ENCODE measurements around the gene GP1BA. TPM values are rescaled to one million over a fixed set of nuclear protein-coding genes. Genes with fewer than 3 reads are reported as not detected.

GP1BA gene
- total RNA-seq, 1 donor from 2014 or later, result not detected

GRCh38 chr17:4955091-4955490, 23.0 kb downstream of the GP1BA start:
- no peaks in the 10 kb centered on the region for H3K27me3 ChIP-seq (ENCODE audit: control insufficient read depth, insufficient read depth, low read length)
- DNase-seq (ENCODE audit: low read depth), result no peak
- no peak overlapping the region for H3K4me3 ChIP-seq (ENCODE audit: low read depth, low read length)
- TF ChIP-seq, protein P1, sequence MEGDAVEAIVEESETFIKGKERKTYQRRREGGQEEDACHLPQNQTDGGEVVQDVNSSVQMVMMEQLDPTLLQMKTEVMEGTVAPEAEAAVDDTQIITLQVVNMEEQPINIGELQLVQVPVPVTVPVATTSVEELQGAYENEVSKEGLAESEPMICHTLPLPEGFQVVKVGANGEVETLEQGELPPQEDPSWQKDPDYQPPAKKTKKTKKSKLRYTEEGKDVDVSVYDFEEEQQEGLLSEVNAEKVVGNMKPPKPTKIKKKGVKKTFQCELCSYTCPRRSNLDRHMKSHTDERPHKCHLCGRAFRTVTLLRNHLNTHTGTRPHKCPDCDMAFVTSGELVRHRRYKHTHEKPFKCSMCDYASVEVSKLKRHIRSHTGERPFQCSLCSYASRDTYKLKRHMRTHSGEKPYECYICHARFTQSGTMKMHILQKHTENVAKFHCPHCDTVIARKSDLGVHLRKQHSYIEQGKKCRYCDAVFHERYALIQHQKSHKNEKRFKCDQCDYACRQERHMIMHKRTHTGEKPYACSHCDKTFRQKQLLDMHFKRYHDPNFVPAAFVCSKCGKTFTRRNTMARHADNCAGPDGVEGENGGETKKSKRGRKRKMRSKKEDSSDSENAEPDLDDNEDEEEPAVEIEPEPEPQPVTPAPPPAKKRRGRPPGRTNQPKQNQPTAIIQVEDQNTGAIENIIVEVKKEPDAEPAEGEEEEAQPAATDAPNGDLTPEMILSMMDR (IDR thresholded peaks at IDR 0.05; ENCODE audit: insufficient read depth, low read length, poor library complexity, severe bottlenecking), result no peak
- H3K36me3 ChIP-seq (ENCODE audit: control insufficient read depth, insufficient read depth, low read length), result peaks cover 1% of the 10 kb centered on the region

DNA sequence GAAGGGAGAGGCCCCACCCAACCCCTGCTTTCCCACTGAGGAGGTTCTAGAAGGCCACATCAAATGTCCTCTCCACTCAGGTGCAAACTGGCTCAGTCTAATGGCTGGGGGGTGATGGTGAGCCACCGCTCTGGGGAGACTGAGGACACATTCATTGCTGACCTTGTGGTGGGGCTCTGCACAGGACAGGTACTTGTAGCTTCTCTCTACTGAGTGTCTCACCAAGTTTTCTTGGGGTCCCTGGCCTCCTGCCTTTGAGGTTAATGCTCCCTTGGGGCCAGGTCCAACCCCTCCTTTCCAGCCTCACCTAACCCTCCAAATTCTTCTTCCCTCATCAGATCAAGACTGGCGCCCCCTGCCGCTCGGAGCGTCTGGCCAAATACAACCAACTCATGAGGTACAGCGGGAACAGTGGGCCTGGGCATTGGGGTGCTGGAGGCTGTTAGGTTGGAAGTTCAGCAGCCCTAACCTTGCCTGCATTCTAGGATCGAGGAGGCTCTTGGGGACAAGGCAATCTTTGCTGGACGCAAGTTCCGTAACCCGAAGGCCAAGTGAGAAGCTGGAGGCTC, 24.5 kb downstream of the GP1BA start:
- TF ChIP-seq, protein P1 (IDR thresholded peaks at IDR 0.05; ENCODE audit: insufficient read depth, low read length, poor library complexity, severe bottlenecking), result no peak
- Histone ChIP-seq H3K27me3 (ENCODE audit: control insufficient read depth, insufficient read depth, low read length) (no peaks in the 10 kb centered on the region), H3K36me3 (ENCODE audit: control insufficient read depth, insufficient read depth, low read length) (peaks cover 1% of the 10 kb centered on the region), H3K4me3 (ENCODE audit: low read depth, low read length) (no peak overlapping the region)
- DNase-seq (ENCODE audit: low read depth), result no peak

DNA sequence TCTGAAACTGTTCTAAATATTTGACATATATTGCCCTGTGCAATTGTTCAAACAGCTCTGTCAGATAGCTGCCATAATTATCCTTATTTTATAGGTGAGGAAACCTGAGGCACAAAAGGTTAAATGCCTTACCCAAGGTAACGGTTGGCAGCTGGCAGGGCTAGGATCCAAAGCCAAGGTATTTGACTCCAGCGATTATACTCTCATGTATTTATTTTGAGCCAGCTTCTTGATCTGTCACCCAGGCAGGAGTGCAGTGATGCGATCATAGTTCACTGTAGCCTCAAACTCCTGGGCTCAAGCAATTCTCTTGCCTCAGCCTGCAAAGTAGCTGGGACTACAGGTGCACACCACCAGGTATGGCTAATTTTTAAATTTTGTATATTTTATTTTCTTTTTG, 26.0 kb downstream of the GP1BA start:
- H3K4me3 ChIP-seq (ENCODE audit: low read depth, low read length), result no peak overlapping the region
- TF ChIP-seq, protein P1 (IDR thresholded peaks at IDR 0.05; ENCODE audit: insufficient read depth, low read length, poor library complexity, severe bottlenecking), result no peak
- no peak for DNase-seq (ENCODE audit: low read depth)
- H3K36me3 ChIP-seq (ENCODE audit: control insufficient read depth, insufficient read depth, low read length), result peaks cover 1% of the 10 kb centered on the region
- no peaks in the 10 kb centered on the region for H3K27me3 ChIP-seq (ENCODE audit: control insufficient read depth, insufficient read depth, low read length)

DNA sequence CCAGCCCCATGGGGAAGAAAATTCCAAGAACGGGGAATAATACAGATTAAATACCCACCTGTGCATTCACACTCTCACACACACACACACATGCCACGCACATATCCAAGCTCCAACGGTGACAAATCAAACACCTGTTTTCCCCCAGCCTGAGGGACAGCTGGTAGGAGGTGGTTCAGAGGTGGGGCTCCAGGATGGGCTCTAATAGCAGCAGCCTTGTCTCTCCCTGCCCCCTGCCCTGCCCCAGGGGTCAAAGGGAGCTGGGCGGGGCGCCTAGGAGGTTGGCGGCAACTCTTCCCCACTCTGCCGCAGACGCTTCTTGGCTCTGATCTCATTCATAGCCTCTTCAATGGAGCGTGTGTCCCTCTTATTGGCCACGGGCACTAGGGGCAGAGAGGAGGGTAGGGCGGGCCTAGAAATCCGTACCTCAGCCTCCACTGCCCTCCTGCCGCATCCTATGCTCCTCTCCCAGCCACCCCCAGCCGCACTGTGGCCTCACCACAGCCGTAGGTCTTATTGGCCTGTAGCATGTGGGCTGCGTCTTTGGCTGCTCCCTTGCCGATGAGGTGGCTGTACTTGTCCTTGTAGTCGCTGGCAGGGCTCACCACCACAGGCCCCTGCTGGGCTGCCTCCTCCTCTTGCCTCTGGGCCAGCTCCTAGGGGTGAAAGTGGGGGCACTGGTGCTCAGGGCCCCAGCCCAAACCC, 27.3 kb downstream of the GP1BA start:
- H3K4me3 ChIP-seq (ENCODE audit: low read depth, low read length), result no peak overlapping the region
- no peak for DNase-seq (ENCODE audit: low read depth)
- H3K27me3 ChIP-seq (ENCODE audit: control insufficient read depth, insufficient read depth, low read length), result no peaks in the 10 kb centered on the region

GRCh38 chr17:4960279-4960922, 28.3 kb downstream of the GP1BA start:
- Histone ChIP-seq H3K36me3 (ENCODE audit: control insufficient read depth, insufficient read depth, low read length) (peaks cover 1% of the 10 kb centered on the region), H3K27me3 (ENCODE audit: control insufficient read depth, insufficient read depth, low read length) (no peaks in the 10 kb centered on the region), H3K4me3 (ENCODE audit: low read depth, low read length) (no peak overlapping the region)
- TF ChIP-seq, protein P1 (IDR thresholded peaks at IDR 0.05; ENCODE audit: insufficient read depth, low read length, poor library complexity, severe bottlenecking), result no peak
- DNase-seq (ENCODE audit: low read depth), result no peak

More for the DNA sequence above, 27.3 kb downstream of the GP1BA start:
- TF ChIP-seq, protein P1 (IDR thresholded peaks at IDR 0.05; ENCODE audit: insufficient read depth, low read length, poor library complexity, severe bottlenecking), result no peak
- H3K36me3 ChIP-seq (ENCODE audit: control insufficient read depth, insufficient read depth, low read length), result peaks cover 1% of the 10 kb centered on the region

Data from kidney epithelial cell (primary cell).